HCT116 (cell line): Measurements from ENCODE around the gene EFCAB7. TPM values are rescaled to one million over a fixed set of nuclear protein-coding genes. Genes with fewer than 3 reads are reported as not detected.

Experiments used
- ATAC-seq: fragments of 200-7000 bp; cut with Tn5 transposase; 2 replicates; pipeline ENCODE4 v1.9.1; 2020; ENCODE audit warnings: mild to moderate bottlenecking, moderate library complexity
- BruUV-seq: library from RNA; stranded (reverse); fragments of 400-500 nt; replicated peaks from 2 replicates; lab custom pipeline; 2021; lab: Mats Ljungman, UMichigan
- CTCF ChIA-PET: fragments of 300-600 bp; sonication (Branson Sonifier 250); formaldehyde crosslinking; loops from one replicate; lab custom pipeline; 2021; ENCODE audit warnings: antibody characterized with exemption; lab: Charles Lee
- POLR2A ChIA-PET: fragments of 300-600, 350-600 bp; sonication (Branson Sonifier 250); formaldehyde crosslinking; loops from one replicate; lab custom pipeline; 2021; ENCODE audit warnings: antibody characterized with exemption; lab: Charles Lee
- RAD21 ChIA-PET, 2 experiments: fragments of 300-600 bp; sonication (Branson Sonifier 250); formaldehyde crosslinking; loops; one replicate each; lab custom pipeline; 2023; ENCODE audit warnings: low total read pairs in 2 of 2; ENCODE audit not compliant: uncharacterized antibody in 2 of 2, unreplicated experiment in 2 of 2, low non-redundant PET in 1 of 2; lab: Charles Lee
- DNase-seq: peaks from one replicate; pipeline ENCODE4 v3.0.0-alpha.2; 2010; ENCODE audit warnings: low read depth, low spot score
- H2AFZ ChIP-seq: fragments of 200-600 bp; shearing (Covaris generic), sonication (generic); 2 replicates; pipeline ENCODE4 v1.6.1; 2017; ENCODE audit warnings: low read depth, mixed run types, mixed read lengths, antibody characterized with exemption, low read length; ENCODE audit not compliant: poor library complexity, severe bottlenecking
- H3K27ac ChIP-seq: 2 replicates; pipeline ENCODE4 v1.5.1; 2012; ENCODE audit warnings: low read depth, low read length
- H3K27me3 ChIP-seq: fragments of 200-600 bp; sonication (generic); 2 replicates; pipeline ENCODE4 v1.6.1; 2016; ENCODE audit warnings: mixed run types, low read length, mixed read lengths; ENCODE audit not compliant: insufficient read depth
- H3K36me3 ChIP-seq, 2 experiments: fragments of 200-500 bp in 1 of 2; fragments of 200-600 bp in 1 of 2; sonication (Bioruptor generic) in 1 of 2; sonication (generic) in 1 of 2; 2 replicates each; pipeline versions ENCODE4 v1.5.1 to v1.6.1; 2014 to 2016; ENCODE audit warnings: low read length in 2 of 2, inconsistent platforms in 1 of 2, mixed read lengths in 1 of 2, mixed run types in 1 of 2; ENCODE audit not compliant: insufficient read depth in 2 of 2, control insufficient read depth in 1 of 2
- H3K4me1 ChIP-seq, 2 experiments: fragments of 200-600 bp in 1 of 2; sonication (generic) in 1 of 2; 2 replicates each; pipeline versions ENCODE4 v1.5.1 to v1.6.1; 2012 to 2017; ENCODE audit warnings: low read length in 2 of 2, inconsistent platforms in 1 of 2, mild to moderate bottlenecking in 1 of 2, mixed read lengths in 1 of 2, mixed run types in 1 of 2, moderate library complexity in 1 of 2; ENCODE audit not compliant: insufficient read depth in 2 of 2, control insufficient read depth in 1 of 2
- H3K4me2 ChIP-seq: fragments of 200-600 bp; sonication (generic); 2 replicates; pipeline ENCODE4 v1.6.1; 2017; ENCODE audit warnings: mixed run types, low read length, mixed read lengths
- H3K4me3 ChIP-seq, 2 experiments: fragments of 200-600 bp in 1 of 2; sonication (generic) in 1 of 2; replicated peaks in 1 of 2; 2 replicates each; pipeline ENCODE4 v1.5.1; 2011 to 2016; ENCODE audit warnings: low read length in 2 of 2, control low read depth in 1 of 2, low read depth in 1 of 2, mild to moderate bottlenecking in 1 of 2, mixed read lengths in 1 of 2, mixed run types in 1 of 2
- H3K79me2 ChIP-seq: fragments of 200-600 bp; sonication (generic); 2 replicates; pipeline ENCODE4 v1.6.1; 2017; ENCODE audit warnings: mild to moderate bottlenecking, mixed run types, low read length, moderate library complexity, mixed read lengths; ENCODE audit not compliant: insufficient read depth
- H3K9ac ChIP-seq: fragments of 200-600 bp; sonication (generic); 2 replicates; pipeline ENCODE4 v1.6.1; 2016; ENCODE audit warnings: low read length, mixed read lengths
- H3K9me2 ChIP-seq: fragments of 200-600 bp; sonication (generic), shearing (Covaris generic); 2 replicates; pipeline ENCODE4 v1.6.1; 2017; ENCODE audit warnings: mixed run types, mild to moderate bottlenecking, moderate library complexity; ENCODE audit not compliant: insufficient read depth
- H3K9me3 ChIP-seq, 2 experiments: fragments of 200-500 bp in 1 of 2; fragments of 200-600 bp in 1 of 2; sonication (Bioruptor generic) in 1 of 2; sonication (generic) in 1 of 2; 2 replicates each; pipeline ENCODE4 v1.6.1; 2014 to 2017; ENCODE audit warnings: low read length in 2 of 2, mixed read lengths in 2 of 2, inconsistent platforms in 1 of 2, low read depth in 1 of 2, mild to moderate bottlenecking in 1 of 2, mixed run types in 1 of 2, moderate library complexity in 1 of 2; ENCODE audit not compliant: control insufficient read depth in 1 of 2, insufficient read depth in 1 of 2
- H4K20me1 ChIP-seq: fragments of 200-600 bp; sonication (generic), shearing (Covaris generic); 2 replicates; pipeline ENCODE4 v1.6.1; 2017; ENCODE audit warnings: mixed run types, mild to moderate bottlenecking, moderate library complexity; ENCODE audit not compliant: insufficient read depth
- CBX3 ChIP-seq: IDR thresholded peaks from 2 replicates; pipeline ENCODE4 v1.6.1; 2012; ENCODE audit warnings: low read depth
- CEBPB ChIP-seq: IDR thresholded peaks from 2 replicates; pipeline ENCODE4 v1.6.1; 2012; ENCODE audit warnings: low read depth
- EGR1 ChIP-seq: IDR thresholded peaks from 2 replicates; pipeline ENCODE4 v1.6.1; 2012; ENCODE audit warnings: low read depth
- ELF1 ChIP-seq: IDR thresholded peaks from 2 replicates; pipeline ENCODE4 v1.6.1; 2012; ENCODE audit warnings: low read depth, borderline replicate concordance
- EZH2 ChIP-seq: fragments of 200-600 bp; sonication (generic); IDR thresholded peaks from 2 replicates; pipeline ENCODE4 v1.6.1; 2017; ENCODE audit warnings: antibody characterized with exemption, mixed run types
- POLR2A ChIP-seq: IDR thresholded peaks from 2 replicates; pipeline ENCODE4 v1.7.0; 2011; ENCODE audit warnings: borderline replicate concordance; ENCODE audit not compliant: insufficient read depth, insufficient read length; ENCODE audit errors: extremely low read depth
- POLR2AphosphoS5 ChIP-seq: IDR thresholded peaks from 2 replicates; pipeline ENCODE4 v1.6.1; 2011; ENCODE audit warnings: mild to moderate bottlenecking, low read depth, low read length, moderate library complexity
- RAD21 ChIP-seq: IDR thresholded peaks from 2 replicates; pipeline ENCODE4 v1.6.1; 2012; ENCODE audit warnings: low read depth, mild to moderate bottlenecking
- SRF ChIP-seq: IDR thresholded peaks from 2 replicates; pipeline ENCODE4 v1.6.1; 2012; ENCODE audit warnings: low read depth
- TCF7L2 ChIP-seq: IDR thresholded peaks from 2 replicates; pipeline ENCODE4 v1.7.0; 2011; ENCODE audit warnings: borderline replicate concordance, inconsistent platforms; ENCODE audit not compliant: insufficient read depth, insufficient read length; ENCODE audit errors: extremely low read depth
- YY1 ChIP-seq: IDR thresholded peaks from 2 replicates; pipeline ENCODE4 v1.6.1; 2011; ENCODE audit warnings: low read length, low read depth, moderate library complexity, mild to moderate bottlenecking; ENCODE audit not compliant: insufficient replicate concordance; ENCODE audit errors: extremely low read depth
- ZBTB33 ChIP-seq: IDR thresholded peaks from 2 replicates; pipeline ENCODE4 v1.6.1; 2011; ENCODE audit warnings: mild to moderate bottlenecking, low read length, moderate library complexity; ENCODE audit not compliant: insufficient replicate concordance; ENCODE audit errors: extremely low read depth
- ZFX ChIP-seq: fragments of 450-650 bp; IDR thresholded peaks from 2 replicates; pipeline ENCODE4 v1.6.1; 2017
- ZNF274 ChIP-seq: fragments of 200-500 bp; sonication (Bioruptor generic); IDR thresholded peaks from 2 replicates; pipeline ENCODE4 v1.6.1; 2014; ENCODE audit warnings: mild to moderate bottlenecking, low read depth, low read length, inconsistent platforms
- intact Hi-C: fragments of 100-400 bp; cut with micrococcal nuclease; formaldehyde crosslinking; loops from 2 replicates; pipeline ENCODE4 v1.10.0; 2022
- total RNA-seq: library from RNA; stranded (reverse); gene quantifications from one replicate; pipeline ENCODE4 v1.2.1, GENCODE V29; 2021; ENCODE audit not compliant: unreplicated experiment

Gene EFCAB7
- total RNA-seq, 1 experiment from 2014 or later = 6.0 TPM

GRCh38 chr1:63512584-63512983 is 10.7 kb upstream of the EFCAB7 start:
- no peak overlapping the region for H3K4me3 ChIP-seq
- no peaks in the 10 kb centered on the region for H3K9me2 ChIP-seq
- peaks cover 66% of the 10 kb centered on the region for H3K79me2 ChIP-seq
- no peaks in the 10 kb centered on the region for H4K20me1 ChIP-seq
- no TSS peak for BruUV-seq
- peaks cover 0 to 4% of the 10 kb centered on the region in 2 experiments; a peak in 1 of 4 replicates for H3K36me3 ChIP-seq
- ATAC-seq (no peak), DNase-seq (no peak)
- no peak overlapping the region for H2AFZ ChIP-seq
- no peak overlapping the region for H3K27ac ChIP-seq
- ChIA-PET CTCF (no interaction called here), RAD21 (no interaction called here), POLR2A (no interaction called here)
- no peaks in the 10 kb centered on the region for H3K9me3 ChIP-seq
- intact Hi-C loops = no loop called here
- H3K27me3 ChIP-seq = no peaks in the 10 kb centered on the region
- H3K4me2 ChIP-seq = no peak overlapping the region
- H3K9ac ChIP-seq = no peak overlapping the region
- H3K4me1 ChIP-seq = no peaks in the 10 kb centered on the region
- TF ChIP-seq SRF (no peak), ZNF274 (no peak), TCF7L2 (no peak), EZH2 (no peak), ZBTB33 (no peak), CEBPB (no peak), EGR1 (no peak), CBX3 (no peak), YY1 (no peak), POLR2AphosphoS5 (no peak), ZFX (no peak), RAD21 (no peak), POLR2A (no peak), ELF1 (no peak)
